HG02885 (cell line): Measurements from ENCODE around the gene MAPK8IP1.
"Not testable (repeated sequence)": the region's sequence is repeated elsewhere in the genome, so short reads cannot be mapped to it uniquely, and the experiment has no call there.

Experiments used
- ATAC-seq: cut with Tn5 transposase; IDR thresholded peaks from one replicate; pipeline ENCODE4 v1.9.1; 2021; ENCODE audit warnings: mild to moderate bottlenecking; ENCODE audit not compliant: unreplicated experiment, poor library complexity

The MAPK8IP1 gene

DNA sequence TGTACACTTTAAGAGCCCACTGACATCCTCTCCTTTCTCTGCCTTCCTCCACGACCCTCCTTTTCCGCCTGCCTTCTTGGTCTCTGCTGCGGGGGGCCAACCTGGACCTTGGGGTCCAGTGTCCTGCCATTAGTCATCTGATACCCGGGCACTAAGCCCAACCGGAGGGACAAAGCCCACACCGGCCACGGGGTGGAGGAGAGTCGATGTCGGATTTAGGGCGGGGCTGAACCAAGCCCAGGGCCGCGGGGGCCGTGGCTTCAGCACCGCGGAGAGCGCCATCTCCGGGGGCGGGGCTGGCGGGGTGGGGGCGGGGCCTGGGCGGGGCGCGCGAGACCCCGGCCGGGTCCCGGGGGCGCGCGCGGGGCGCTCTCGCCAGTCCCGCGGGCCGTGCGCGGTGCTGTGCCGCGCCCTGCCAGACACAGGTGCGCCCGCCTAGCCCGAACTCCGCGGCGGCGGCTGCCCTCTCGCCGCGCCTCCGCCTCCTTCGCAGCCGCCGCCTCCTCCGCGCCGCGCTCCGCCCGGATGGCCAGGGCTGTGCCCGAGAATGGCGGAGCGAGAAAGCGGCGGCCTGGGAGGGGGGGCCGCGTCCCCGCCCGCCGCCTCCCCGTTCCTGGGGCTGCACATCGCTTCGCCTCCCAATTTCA, at the start of gene MAPK8IP1:
MAPK8IP1 (plus strand) TSS at position 378 of the 647 bp plus-strand sequence; CDS start at position 548, 170 bp downstream.
- peak; percentile 77 for ATAC-seq

DNA sequence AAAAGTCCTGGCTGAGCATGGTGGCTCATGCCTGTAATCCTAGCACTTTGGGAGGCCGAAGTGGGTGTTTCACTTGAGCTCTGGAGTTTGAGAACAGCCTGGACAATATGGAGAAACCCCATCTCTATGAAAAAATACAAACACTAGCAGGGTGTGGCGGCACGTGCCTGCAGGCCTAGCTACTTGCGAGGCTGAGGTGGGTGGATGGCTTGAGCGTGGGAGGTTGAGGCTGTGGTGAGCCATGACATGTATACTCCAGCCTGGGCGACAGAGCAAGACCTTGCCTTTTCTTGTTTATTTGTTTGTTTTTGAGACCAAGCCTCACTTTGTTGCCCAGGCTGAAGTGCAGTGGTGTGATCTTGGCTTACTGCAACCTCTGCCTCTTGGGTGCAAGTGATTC, 46.2 kb upstream of the MAPK8IP1 start:
- ATAC-seq: no peak

- ATAC-seq: not testable (repeated sequence)
Observed at GRCh38 chr11:45840251-45840650, 45.2 kb upstream of the MAPK8IP1 start.

DNA sequence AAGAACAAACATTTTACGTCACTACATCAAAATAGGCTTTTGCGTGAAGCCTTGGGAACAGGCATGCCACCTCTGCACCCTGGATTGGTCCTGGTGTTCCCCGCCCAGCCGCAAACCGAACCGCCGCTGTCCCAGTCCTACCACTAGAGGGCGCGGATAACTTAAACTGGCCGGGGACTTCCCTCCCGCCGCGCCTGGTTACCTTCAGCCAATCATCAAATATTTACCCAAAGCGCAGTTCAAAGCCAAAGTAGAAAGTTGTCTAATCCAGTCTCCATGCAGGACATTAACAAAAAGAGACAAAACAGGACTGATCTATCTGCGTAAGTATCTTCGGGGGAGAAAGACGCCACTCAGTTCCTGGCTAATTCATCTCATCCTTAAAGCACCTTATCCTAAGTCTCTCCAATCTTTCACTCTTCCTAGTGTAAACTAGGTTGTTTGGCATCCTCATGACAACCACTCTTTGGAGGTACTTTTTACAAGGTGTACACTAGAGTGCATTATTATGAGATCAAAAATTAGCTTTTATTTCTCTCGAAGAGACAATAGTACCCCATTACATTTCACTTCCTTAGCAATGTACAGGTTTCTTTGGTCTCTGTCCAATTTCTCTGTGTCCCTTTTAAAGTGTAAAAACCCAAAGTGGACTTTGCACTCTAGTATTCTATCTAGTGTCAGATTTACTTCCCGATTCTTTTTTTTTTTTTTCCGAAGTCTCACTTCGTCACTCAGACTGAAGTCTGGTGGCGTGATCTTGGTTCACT, 42.1 kb upstream of the MAPK8IP1 start:
- no peak for ATAC-seq

DNA sequence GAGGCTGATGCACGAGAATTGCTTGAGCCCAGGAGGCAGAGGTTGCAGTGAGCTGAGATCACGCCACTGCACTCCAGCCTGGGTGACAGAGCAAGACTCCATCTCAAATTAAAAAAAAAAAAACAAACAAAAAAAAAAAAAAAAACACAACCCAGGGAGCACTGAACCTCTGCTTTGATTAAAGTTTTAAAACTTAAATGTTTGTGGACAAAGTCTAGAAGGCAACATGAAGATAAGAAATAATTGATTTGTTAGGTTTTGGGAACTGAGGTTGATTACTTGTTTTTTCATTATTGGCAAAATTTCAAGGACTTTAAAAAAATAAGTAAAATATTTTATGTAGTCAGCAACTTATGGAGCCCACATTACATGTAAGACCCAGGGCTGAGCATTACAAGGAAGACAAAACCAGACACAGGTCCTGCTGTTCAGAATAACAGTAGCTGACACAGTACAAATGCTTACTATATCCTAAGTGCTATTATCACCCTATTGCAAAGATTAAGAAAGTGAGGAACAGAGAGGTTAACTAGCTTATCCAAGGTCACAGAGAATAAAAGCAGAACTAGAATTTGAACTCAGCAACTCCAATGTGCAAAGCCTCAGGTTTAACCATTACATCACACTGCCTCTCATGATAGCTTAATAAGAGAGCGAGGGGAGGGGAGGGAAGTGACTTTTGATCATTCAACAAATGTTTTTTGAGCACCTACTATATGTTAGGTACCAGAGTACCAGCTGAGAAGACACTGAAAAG, 40.5 kb upstream of the MAPK8IP1 start:
- no peak for ATAC-seq

- no peak for ATAC-seq
Observed at GRCh38 chr11:45846174-45846675, 39.2 kb upstream of the MAPK8IP1 start.

DNA sequence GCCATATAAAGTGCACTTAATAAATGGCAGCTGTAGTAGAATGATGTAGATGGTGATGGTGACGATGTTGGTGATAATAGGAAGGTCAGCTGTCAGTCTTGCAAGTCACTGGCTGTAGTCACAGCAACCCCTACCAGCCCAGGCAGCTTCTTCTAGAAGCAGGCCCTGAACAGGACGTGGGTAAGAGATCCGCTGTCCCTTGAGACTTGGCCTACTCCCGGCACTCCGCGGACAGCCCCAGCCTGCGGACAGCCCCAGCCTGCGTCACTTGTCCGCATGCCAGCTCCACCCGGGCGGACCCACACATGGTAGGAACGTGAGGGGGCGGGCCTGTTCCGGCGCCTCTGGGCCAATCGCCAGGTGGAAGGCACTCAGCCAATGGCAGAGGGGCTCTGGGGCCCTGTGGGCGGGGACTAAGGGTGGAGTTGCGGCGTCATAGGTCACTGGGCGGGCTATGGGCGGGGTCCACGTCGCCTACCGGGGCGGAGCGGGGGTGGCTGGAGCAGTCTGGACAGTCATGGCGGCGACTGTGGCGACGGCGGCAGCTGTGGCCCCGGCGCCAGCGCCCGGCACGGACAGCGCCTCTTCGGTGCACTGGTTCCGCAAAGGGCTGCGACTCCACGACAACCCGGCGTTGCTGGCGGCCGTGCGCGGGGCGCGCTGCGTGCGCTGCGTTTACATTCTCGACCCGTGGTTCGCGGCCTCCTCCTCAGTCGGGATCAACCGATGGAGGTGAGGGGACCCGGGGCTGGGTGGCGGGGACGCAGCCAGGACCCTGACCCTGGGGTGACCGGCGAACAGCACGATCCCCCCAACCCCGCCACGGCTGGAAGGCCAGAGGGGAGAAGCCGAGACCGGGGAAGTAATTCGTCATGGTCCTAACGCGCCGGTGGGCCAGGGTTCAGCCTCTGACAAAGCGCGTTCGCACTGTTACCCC, 38.2 kb upstream of the MAPK8IP1 start, which contains the start of gene CRY2:
CRY2 (plus strand) TSS at position 502 of the 937 bp plus-strand sequence; CDS start at position 518, 16 bp downstream.
- ATAC-seq: peak; percentile 94

DNA sequence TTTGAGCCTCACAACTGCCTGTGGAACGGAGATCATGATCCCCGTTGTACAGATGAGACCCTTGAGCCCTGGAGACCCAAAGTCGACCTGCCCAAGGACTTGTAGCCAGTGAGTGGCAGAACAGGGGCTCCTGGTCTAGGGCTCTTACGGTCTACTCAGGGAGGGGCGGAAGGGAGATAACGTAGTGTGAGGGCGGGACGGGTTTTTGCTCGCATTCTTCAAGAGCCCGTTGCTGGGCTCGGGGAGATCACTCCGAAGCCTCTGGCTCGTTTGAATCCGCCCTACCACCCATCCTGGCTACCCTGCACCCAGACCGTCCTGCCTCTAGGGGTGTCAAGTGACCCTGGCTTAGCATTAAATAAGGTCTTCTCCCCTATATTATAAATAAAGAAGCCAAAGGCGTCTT, 37.5 kb upstream of the MAPK8IP1 start:
- peak; percentile 23 for ATAC-seq

- no peak for ATAC-seq
Observed at GRCh38 chr11:45848654-45849081, 36.8 kb upstream of the MAPK8IP1 start.

GRCh38 chr11:45850446-45850845, 35.0 kb upstream of the MAPK8IP1 start:
- ATAC-seq: no peak

GRCh38 chr11:45851228-45851627, 34.2 kb upstream of the MAPK8IP1 start:
- no peak for ATAC-seq

DNA sequence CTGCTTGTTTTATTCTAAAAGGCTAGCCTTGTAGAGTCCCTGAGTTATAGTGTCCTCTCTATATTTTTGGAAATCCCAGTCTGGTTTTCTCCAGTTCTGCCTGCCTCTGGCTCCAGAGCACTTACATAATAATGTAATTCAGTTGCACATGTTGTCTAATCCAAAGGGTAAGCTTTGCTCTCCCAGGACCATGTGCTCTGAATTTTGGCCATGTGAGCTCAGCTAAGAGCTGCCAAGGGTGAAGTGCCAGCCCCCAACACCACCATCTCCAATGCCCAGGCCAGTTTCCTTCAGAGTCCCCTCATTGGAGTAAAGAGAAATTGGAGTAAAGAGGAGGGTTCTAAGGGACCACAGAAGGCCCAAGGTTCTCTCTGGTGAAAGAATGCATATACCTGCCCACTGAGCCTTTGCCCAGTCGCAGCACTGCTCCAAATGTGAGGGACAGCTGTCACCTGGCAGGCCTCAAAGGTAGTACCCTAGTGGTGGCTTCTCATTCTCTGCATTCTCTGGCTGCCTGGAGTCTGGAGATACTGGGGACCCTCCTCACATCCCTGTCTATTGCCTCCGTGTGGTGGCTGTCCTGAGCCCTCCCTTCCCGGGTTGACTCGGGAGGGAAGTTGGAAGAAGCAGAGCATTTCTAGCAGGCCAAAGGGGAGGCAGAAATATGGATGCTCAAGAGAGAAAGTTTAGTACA, 33.3 kb upstream of the MAPK8IP1 start:
- peak; percentile 16 for ATAC-seq

DNA sequence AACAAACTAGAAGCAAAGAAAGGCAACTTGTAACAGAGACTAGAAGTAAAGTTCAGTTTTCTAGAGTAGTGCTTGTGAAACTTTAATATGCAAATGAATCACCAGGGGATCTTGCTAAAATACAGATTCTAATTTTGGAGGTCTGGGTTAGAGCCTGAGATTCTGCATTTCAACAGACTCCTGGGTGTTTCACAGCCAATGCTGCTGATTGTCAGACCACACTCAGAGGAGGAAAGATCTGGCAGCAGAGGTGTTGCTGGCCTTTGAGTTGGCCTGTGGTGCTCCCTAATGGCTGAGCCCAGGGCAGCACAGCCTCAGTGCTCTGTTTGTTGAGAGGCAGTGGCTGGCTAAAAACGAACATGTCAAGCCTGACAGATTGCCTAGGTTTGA, 32.7 kb upstream of the MAPK8IP1 start:
- peak; percentile 70 for ATAC-seq

DNA sequence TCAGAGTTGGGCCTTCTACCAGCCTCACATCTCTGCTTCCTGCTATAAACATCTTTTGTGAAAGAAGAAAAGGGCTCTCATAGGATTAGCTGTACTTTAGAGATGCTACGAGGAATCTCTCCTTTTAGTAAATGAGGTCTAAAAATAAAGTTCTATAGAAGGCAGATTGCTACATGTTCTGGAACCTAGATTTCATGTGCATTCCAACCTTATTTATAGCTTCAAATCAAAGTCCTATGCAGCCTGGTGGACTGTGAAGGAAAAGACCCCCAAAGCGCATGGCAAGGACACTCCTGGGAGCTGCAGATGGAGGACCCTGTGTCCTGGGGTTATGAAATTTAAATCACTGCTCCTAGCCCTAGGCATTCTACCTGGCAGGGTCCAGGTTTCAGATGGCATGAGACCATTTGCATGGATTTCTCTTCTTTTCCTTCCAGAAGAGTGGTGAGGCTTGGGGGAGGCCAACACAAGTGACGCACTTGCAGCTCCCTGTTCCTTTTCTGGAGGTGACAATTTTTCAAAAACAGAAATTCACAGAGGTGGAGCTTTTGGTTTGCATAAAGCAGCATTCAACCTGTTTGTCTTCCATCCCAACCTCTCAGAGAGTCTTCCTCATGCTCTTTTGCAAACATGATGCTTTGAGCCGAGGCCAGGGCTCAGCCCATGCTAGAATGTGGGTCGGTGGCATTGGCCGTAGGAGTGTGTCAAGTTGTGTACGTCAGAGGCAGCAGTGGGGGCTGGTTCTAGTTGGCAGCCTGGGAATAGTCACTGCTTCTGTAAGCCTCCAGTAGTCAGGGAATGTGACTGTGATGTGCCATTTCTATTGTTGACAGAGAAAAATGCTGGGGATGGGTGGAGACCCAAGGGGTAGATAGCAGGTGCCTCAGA, 31.9 kb upstream of the MAPK8IP1 start:
- no peak for ATAC-seq

DNA sequence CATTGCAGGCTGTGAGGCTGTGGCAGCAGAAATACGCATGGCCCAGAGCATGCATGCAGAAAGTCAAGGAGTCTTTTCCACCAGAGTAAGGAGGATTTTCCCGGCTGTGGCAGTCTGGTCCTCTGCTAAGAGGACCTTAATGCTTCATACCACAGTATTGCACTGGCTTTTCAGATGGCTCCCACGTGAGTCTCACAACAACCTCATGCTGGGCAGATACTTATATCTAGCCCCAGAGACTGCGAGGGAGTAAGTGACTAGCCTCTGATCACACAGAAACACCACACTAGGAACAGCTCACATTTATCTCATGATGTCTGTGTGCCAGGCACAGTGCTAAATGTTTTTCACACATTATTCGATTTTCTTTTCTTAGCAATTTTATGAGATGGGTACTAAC, 30.1 kb upstream of the MAPK8IP1 start:
- ATAC-seq: no peak

DNA sequence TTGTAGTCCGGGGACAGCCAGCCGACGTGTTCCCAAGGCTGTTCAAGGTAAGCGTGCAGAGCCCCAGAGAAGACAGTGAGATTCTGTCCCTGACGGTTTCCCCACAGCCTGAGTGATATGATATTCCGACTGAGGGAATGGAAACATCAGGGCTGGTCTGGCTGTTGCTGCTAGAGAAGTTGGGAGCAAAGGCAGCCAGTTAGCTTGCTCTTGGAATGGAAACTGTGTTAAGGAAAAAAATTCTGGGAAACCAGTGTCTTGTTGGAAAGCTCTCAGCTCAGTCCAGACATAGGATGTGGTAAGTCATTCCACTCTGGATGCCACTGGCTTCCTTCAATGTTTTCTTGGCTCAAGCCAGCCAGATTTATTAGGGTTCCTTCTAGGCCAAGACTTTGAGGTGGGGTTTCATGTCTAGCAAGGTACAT, 29.4 kb upstream of the MAPK8IP1 start:
- no peak for ATAC-seq

DNA sequence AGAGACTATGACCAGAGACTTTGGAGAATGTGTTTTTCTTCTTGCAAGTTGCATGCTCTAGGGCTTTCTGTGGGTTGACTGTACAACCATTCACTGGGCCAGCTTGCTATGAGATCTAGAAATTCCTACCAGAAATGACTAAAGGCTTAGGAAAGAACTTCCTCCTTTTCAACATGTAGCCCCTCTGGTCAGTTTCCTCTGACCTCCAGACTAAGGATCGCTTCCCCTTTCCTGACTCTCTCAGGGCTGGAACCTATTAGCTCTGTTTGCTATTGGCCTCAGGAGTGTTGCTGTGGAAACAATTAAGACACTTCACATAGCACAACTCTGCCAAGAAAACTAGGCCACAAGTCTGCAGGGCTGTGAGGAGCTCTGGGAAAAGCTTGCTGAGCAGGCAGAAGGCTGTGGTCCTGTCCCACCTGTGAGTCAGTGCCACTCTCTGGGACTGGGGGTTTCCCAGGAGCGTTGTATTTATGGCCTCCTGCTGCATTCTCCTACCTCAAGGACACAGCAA, 27.4 kb upstream of the MAPK8IP1 start:
- ATAC-seq: no peak
